ENCODE data around the gene FCHSD2.
"Not testable (repeated sequence)": the region's sequence is repeated elsewhere in the genome, so short reads cannot be mapped to it uniquely, and the experiment has no call there.

FCHSD2 gene

GRCh38 chr11:73055655-73056354 lies 86.3 kb downstream of the FCHSD2 start:
- no peak for DNase-seq

GRCh38 chr11:73055002-73055401 lies 87.1 kb downstream of the FCHSD2 start:
- DNase-seq = no peak

- DNase-seq = no peak
These were observed 88.2 kb downstream of the FCHSD2 start for GRCh38 chr11:73053964-73054363.

- DNase-seq = no peak
These were observed 93.7 kb downstream of the FCHSD2 start for GRCh38 chr11:73048446-73048845.

DNA sequence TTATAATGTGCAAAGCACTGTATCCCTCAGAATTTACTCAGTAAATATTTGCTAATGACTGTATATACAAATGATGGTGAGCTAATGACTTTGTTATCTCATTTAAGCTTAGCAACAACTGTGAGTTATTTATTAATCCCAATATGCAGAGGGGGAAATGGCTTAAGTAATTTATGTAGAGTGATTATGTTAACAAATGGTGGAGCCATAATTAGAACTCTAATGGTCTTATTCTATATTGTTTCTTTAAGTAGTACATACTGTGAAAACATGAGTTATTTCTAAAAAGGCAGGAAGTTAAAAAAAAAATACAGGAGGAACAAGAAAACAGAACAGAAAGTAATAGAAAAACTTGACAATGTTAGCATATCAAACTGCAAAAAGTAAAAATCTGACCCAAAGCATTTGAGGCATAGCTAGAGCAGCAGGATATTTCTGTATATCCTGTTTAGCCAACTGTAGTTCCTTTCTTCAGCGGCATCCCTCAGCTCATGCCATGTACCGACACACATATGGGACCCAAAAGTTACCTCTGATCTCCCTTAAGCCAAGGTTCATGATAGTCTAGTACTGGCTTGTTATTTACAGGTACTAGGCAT lies 94.2 kb downstream of the FCHSD2 start:
- DNase-seq = no peak

DNA sequence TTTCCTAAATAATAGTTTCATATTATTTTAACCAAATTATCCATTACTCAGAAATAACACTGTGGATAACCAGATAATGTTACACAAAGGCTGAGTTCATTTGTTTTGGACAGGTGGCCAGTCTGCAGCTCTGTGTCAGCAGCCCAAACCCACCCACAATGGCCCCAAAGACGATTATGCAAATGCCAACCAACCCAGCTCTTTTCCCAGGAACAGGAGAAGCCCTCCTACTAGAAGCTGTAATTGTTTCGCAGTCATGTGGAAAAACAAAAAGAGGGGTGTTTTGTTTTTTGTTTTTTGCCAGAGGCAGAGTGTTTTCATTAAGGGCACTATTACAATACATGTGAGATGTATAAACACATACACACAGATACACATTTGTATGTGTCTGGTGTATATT lies 102.1 kb downstream of the FCHSD2 start:
- no peak for DNase-seq

- no peak for DNase-seq
These were observed 107.3 kb downstream of the FCHSD2 start for GRCh38 chr11:73034777-73035176.

GRCh38 chr11:73034331-73034730 lies 107.8 kb downstream of the FCHSD2 start:
- no peak for DNase-seq

DNA sequence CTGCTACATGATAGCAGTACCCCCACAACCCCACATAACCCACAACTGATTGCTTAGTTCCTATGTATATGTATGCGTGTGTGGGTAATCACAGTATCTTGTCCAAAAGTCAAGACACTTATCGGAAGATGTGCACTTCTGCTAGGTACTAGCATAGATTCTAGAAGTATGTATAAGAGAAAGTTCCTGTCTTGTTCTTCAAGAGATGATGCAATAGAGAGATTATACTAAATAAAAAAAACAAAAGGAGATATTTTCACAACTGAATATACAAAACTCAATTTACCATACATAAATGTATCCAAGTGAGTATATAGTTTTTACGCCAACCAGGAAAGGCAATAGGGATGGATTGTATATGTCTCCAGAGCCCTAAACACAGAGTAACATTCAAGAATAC lies 112.0 kb downstream of the FCHSD2 start:
- DNase-seq = no peak

DNA sequence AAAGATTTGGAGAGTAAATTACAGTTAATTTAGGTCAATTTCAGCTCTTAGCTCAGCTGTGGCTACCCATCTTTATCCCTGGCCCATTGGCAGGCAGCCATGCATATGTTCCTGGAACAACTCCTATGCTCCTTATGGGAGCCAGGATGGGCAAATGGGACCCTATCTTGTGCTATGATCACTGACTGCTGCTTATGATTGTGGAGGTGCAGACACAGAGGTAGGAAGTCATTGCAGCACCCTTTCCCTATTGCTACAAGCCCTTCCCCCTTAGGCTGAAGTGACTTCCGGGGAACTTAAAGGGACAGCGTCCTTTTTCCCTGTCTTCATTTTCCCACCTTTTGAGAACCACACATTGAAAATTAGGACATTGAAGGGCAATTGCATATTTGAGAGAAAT lies 112.7 kb downstream of the FCHSD2 start:
- DNase-seq = no peak

- no peak for DNase-seq
These were observed 113.5 kb downstream of the FCHSD2 start for GRCh38 chr11:73028611-73029010.

DNA sequence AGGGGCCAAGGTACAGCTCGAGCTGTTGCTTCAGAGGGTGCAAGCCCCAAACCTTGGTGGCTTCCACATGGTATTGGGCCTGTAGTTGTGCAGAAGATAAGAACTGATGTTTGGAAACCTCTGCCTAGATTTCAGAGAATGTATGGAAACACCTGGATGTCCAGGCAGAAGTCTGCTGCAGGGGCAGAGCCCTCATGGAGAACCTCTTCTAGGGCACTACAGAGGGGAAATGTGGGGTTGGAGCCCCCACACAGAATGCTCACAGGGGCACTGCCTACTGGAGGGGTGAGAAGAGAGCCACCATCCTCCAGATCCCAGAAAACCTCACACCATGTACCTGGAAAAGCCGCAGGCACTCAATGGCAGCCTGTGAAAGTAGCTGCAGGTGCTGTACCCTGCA lies 114.3 kb downstream of the FCHSD2 start:
- not testable (repeated sequence) for DNase-seq

GRCh38 chr11:73024639-73025038 lies 117.5 kb downstream of the FCHSD2 start:
- no peak for DNase-seq

DNA sequence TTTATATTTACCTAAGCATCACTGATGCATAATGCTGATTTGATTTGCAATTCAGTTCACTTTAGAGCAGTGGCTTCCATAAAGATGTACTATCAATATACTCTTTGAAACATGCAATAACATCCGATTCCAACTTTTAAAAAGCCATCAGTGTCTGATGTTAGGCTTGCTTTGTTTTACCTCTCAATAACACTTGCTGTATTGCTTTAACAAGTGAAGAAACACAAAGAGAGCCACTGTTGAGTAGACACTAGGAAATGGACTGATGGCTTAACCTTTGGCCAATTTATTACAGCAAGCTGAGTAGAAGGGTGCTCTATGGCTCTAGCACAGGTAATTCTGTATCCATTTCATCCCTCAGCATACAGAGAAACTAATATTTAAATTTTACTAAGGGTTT lies 122.1 kb downstream of the FCHSD2 start:
- DNase-seq = no peak

DNA sequence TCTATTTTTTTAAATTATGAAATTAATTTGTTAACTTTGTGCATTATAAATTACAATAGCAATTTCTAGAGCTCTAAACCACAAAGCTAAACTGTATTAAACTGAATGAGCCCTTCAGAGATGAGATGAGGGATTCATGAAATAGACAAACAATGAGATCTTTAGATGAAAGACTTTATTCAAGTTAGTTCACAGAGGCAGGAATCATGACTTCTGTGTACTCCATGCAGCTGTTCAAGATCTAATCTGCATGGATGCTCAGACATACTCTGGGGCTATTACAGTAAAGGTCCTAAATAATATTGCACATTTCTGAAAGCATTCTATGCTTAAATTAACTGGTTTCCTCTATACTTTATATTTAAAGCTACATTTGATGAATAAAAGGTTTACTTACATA lies 122.7 kb downstream of the FCHSD2 start:
- DNase-seq = no peak

DNA sequence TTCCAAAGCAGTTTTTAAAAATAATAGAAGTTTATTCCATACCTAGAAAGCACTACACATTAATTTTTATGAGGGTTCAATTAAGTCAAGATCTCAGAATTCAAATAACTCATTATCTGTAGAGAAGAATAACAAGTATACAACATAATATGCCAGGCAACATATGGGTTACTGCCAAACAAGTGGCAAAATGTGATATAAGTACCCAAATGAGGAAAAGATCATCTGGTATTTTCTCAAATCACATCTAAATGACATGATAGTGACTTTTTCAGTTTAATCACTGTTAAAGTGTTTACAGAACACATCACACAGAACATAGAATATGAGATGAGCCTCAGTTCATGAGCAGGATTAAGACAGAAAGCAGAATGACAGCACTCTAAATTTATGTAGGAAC lies 123.3 kb downstream of the FCHSD2 start:
- DNase-seq = no peak

DNA sequence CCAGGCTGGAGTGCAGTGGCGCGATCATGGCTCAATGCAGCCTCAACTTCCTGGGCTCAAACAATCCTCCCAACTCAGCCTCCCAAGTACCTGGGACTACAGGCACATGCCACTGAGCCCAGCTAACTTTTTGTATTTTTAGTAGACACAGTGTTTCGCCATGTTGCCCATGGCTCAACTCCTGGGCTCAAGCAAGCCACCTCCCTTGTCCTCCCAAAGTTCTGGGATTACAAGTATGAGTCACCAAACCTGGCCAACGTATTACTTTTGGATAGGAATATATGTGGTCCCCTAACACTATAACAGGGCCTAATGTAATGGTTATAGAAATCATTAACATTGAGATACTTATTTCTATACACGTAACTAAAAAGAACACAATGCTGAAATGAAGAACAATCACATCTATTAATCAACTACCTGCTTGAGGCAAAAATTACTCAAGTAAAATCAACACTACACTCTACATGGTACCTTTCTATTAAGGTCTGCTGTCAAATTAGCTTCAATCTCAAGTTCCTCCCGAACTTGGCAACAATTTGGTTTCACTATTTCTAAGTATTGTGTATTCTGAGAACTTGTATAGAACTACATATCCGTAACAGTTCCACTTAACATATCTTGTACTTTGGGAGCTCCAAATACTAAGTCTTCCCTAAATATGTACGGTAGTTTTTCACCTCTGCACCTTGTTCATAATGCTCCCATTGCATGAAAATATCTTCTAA lies 124.9 kb downstream of the FCHSD2 start:
- DNase-seq = no peak

DNA sequence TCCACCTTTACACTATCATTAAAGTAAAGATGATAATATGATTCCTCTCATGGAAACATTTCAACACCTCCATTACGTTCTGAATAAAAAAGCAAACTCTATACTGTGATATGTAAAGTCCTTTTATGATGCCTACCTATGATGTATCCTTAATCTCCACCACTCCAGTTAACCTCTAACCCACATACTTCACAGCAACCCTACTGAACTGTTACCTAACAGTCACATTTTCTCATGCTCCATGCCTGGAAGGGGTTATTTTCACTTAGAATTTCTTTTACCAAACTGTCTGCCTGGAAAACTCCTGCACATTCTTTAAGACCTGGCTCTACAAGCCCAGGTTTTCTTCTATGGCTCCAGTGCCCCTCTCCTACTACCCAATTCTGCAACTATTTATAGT lies 129.1 kb downstream of the FCHSD2 start:
- DNase-seq = no peak

DNA sequence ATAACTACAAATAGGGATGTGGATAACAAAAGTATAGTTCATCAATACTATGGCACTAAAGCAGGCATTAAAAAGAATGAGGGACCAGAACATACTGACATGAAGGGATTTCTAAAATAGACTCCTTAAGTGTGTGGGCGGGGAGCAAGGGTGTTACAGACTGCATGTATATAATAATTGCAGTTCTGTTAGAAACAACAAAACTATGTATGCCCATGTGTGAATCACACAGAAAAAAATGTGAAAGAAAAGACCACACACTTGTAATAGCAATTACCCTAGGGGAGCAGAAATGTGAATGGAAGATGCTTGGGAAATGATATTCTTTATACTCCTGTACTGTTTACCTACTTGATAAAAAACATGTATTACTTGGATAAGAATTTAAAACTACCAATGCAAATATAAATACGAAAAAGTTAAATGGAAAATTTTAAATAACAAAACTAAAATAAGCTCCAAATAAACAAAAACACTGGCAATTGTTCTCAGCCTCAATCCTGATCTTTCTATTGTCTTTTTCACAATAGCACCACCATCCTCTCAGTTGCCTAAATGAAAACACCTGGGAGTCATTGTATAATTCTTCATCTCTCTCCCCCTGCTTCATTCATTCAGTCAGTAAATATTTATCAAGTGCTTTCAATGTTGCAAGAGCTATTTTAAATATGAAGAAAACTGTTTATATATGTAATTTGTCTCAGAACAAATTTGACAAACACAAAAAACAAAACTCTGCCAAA lies 129.8 kb downstream of the FCHSD2 start:
- DNase-seq = no peak

- no peak for DNase-seq
These were observed 130.8 kb downstream of the FCHSD2 start for GRCh38 chr11:73011126-73011817.

GRCh38 chr11:73009972-73010371 lies 132.1 kb downstream of the FCHSD2 start:
- DNase-seq = no peak

- no peak for DNase-seq
These were observed 138.0 kb downstream of the FCHSD2 start for GRCh38 chr11:73004088-73004487.

DNA sequence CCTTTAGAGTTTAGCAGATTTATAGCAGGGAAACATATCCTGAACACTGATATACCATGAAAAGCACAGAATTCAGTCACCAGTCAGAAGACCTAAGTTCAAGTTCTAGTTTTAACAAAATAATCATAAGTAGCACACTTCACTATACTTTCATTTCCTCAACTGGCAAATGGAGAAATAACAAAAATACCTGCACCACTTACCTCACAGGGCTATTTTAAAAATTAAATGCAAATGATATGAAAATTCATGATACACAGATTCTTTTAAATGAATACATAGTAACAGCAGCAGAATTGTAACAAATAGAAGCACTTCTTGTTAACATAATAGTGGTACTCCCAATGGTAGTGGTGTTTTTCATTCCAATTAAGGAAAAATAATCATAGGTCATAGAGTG lies 139.0 kb downstream of the FCHSD2 start:
- DNase-seq = no peak

Data from T-helper 9 cell (primary cell).